Tibial nerve (tissue), 4 donors: ENCODE data around the gene BMP7. TPM values are rescaled to one million over a fixed set of nuclear protein-coding genes. Genes with fewer than 3 reads are reported as not detected.

ENCODE experiments used
- DNase-seq, 2 donors: peaks; one replicate each; pipeline ENCODE4 v3.0.0-alpha.2; 2019; ENCODE audit warnings: low spot score in 2 of 2
- H3K27ac ChIP-seq, 4 donors: fragments of 200-600 bp; sonication (generic) in 3 of 4; one replicate each; pipeline ENCODE4 v1.5.1; 2017 to 2019; ENCODE audit warnings: mild to moderate bottlenecking in 1 of 4
- H3K27me3 ChIP-seq, 2 donors: fragments of 200-600 bp; sonication (generic) in 1 of 2; one replicate each; pipeline versions ENCODE4 v1.5.1 to v1.6.0; 2017 to 2019
- H3K36me3 ChIP-seq, 3 donors: fragments of 200-600 bp; sonication (generic); one replicate each; pipeline ENCODE4 v1.5.1; 2018 to 2019
- H3K4me1 ChIP-seq, 4 donors: fragments of 200-600 bp; sonication (generic) in 3 of 4; one replicate each; pipeline ENCODE4 v1.5.1; 2017 to 2019
- H3K4me3 ChIP-seq, 4 donors: fragments of 200-600 bp; sonication (generic) in 3 of 4; one replicate each; pipeline ENCODE4 v1.5.1; 2017 to 2019; ENCODE audit warnings: mild to moderate bottlenecking in 1 of 4, moderate library complexity in 1 of 4
- H3K9me3 ChIP-seq, 4 donors: fragments of 200-600 bp; sonication (generic) in 3 of 4; one replicate each; pipeline ENCODE4 v1.5.1; 2017 to 2019
- CTCF ChIP-seq, 5 experiments: fragments of 200-600 bp in 3 of 5; fragments of 450-650 bp in 2 of 5; sonication (generic) in 3 of 5; IDR thresholded peaks; one replicate each; pipeline ENCODE4 v1.5.1; 2016 to 2019; ENCODE audit warnings: antibody characterized with exemption in 5 of 5, mild to moderate bottlenecking in 3 of 5, moderate library complexity in 2 of 5
- EP300 ChIP-seq, 2 donors: sonication (generic); formaldehyde crosslinking; IDR thresholded peaks; one replicate each; pipeline ENCODE4 v1.6.1; 2017; ENCODE audit warnings: antibody characterized with exemption in 2 of 2, mild to moderate bottlenecking in 1 of 2
- POLR2A ChIP-seq, 2 donors: fragments of 450-650 bp; IDR thresholded peaks; one replicate each; pipeline ENCODE4 v1.6.1; 2017; ENCODE audit warnings: antibody characterized with exemption in 2 of 2, mild to moderate bottlenecking in 2 of 2, moderate library complexity in 2 of 2
- WGBS, 2 donors: methylation state at CpG; one replicate each; pipeline ENCODE4 v1.1.5; 2018; 5-methylcytosine and 5-hydroxymethylcytosine counted together
- total RNA-seq, 4 donors: library from RNA; depleted of rRNA; stranded (reverse); fragments of >200 nt; gene quantifications; one replicate each; pipeline ENCODE4 v1.1.0, GENCODE V29; 2016

The BMP7 gene
- total RNA-seq, 4 donors from 2014 or later: 11.7 to 14.2 (median 13.4) TPM

- Histone ChIP-seq H3K27me3 (no peaks in the 10 kb centered on the region), H3K27ac (no peak overlapping the region), H3K4me3 (no peak overlapping the region), H3K36me3 (no peaks in the 10 kb centered on the region), H3K4me1 (no peaks in the 10 kb centered on the region), H3K9me3 (no peaks in the 10 kb centered on the region)
- TF ChIP-seq POLR2A (IDR thresholded peaks at IDR 0.05) (no peak), CTCF (IDR thresholded peaks at IDR 0.05) (no peak), EP300 (IDR thresholded peaks at IDR 0.05) (no peak)
- DNase-seq: no peak
- 87 to 89% methylated on average over 10 of the region's 10 CpGs for WGBS, 2 donors
These were observed 135.4 kb downstream of the BMP7 start for GRCh38 chr20:57131077-57131476.

GRCh38 chr20:57130160-57130772 lies 136.2 kb downstream of the BMP7 start:
- TF ChIP-seq EP300 (IDR thresholded peaks at IDR 0.05) (no peak), CTCF (IDR thresholded peaks at IDR 0.05) (no peak), POLR2A (IDR thresholded peaks at IDR 0.05) (no peak)
- WGBS, 2 donors: 85% methylated on average over 13 of the region's 13 CpGs
- Histone ChIP-seq H3K4me3 (no peak overlapping the region), H3K36me3 (no peaks in the 10 kb centered on the region), H3K4me1 (no peaks in the 10 kb centered on the region), H3K27ac (no peak overlapping the region), H3K27me3 (no peaks in the 10 kb centered on the region), H3K9me3 (no peaks in the 10 kb centered on the region)
- DNase-seq: no peak

- Histone ChIP-seq H3K27ac (no peak overlapping the region), H3K4me1 (no peaks in the 10 kb centered on the region), H3K9me3 (no peaks in the 10 kb centered on the region), H3K4me3 (no peak overlapping the region), H3K27me3 (no peaks in the 10 kb centered on the region), H3K36me3 (no peaks in the 10 kb centered on the region)
- 90 to 99% methylated on average over 10 of the region's 10 CpGs for WGBS, 2 donors
- no peak for TF ChIP-seq CTCF (IDR thresholded peaks at IDR 0.05)
- DNase-seq: no peak
These were observed 137.1 kb downstream of the BMP7 start for GRCh38 chr20:57129303-57129702.

GRCh38 chr20:57128044-57128757 lies 138.2 kb downstream of the BMP7 start:
- Histone ChIP-seq H3K36me3 (no peaks in the 10 kb centered on the region), H3K9me3 (no peaks in the 10 kb centered on the region), H3K4me1 (no peaks in the 10 kb centered on the region), H3K27ac (no peak overlapping the region), H3K4me3 (no peak overlapping the region), H3K27me3 (no peaks in the 10 kb centered on the region)
- WGBS, 2 donors: 66 to 79% methylated on average over 9 to 15 of the region's 15 CpGs
- TF ChIP-seq CTCF (IDR thresholded peaks at IDR 0.05): no peak
- TF ChIP-seq EP300 (IDR thresholded peaks at IDR 0.05): no peak
- no peak for TF ChIP-seq POLR2A (IDR thresholded peaks at IDR 0.05)
- no peak for DNase-seq

GRCh38 chr20:57126481-57127092 lies 139.9 kb downstream of the BMP7 start:
- no peaks in the 10 kb centered on the region for H3K4me1 ChIP-seq
- no peak for DNase-seq
- H3K36me3 ChIP-seq: no peaks in the 10 kb centered on the region
- H3K27me3 ChIP-seq: no peaks in the 10 kb centered on the region
- H3K27ac ChIP-seq: no peak overlapping the region
- no peaks in the 10 kb centered on the region for H3K9me3 ChIP-seq
- 79% methylated on average over 17 of the region's 17 CpGs for WGBS, 2 donors
- no peak for TF ChIP-seq POLR2A (IDR thresholded peaks at IDR 0.05)
- TF ChIP-seq CTCF (IDR thresholded peaks at IDR 0.05): no peak
- no peak for TF ChIP-seq EP300 (IDR thresholded peaks at IDR 0.05)
- no peak overlapping the region for H3K4me3 ChIP-seq
